DND-41 (cell line): ENCODE results near the gene NR2F1-AS1.

Experiments used
- ATAC-seq: fragments of 200-7000 bp; cut with Tn5 transposase; 3 replicates; pipeline ENCODE4 v1.9.1; 2021; ENCODE audit warnings: low read depth; ENCODE audit not compliant: insufficient read depth
- DNase-seq: peaks from one replicate; pipeline ENCODE4 v3.0.0-alpha.2; 2020
- H2AFZ ChIP-seq: 2 replicates; pipeline ENCODE4 v1.6.0; 2012; ENCODE audit warnings: low read depth, low read length
- H3K27ac ChIP-seq: 2 replicates; pipeline ENCODE4 v1.5.1; 2012; ENCODE audit warnings: low read length, inconsistent platforms
- H3K27me3 ChIP-seq: fragments of 200-600 bp; sonication (generic); 2 replicates; pipeline ENCODE4 v1.6.0; 2012; ENCODE audit warnings: low read length, mild to moderate bottlenecking, inconsistent platforms; ENCODE audit not compliant: insufficient read depth, poor library complexity
- H3K36me3 ChIP-seq: 2 replicates; pipeline ENCODE4 v1.5.1; 2012; ENCODE audit warnings: low read length, inconsistent platforms; ENCODE audit not compliant: insufficient read depth
- H3K4me1 ChIP-seq: 2 replicates; pipeline ENCODE4 v1.5.1; 2012; ENCODE audit warnings: mild to moderate bottlenecking, low read length; ENCODE audit not compliant: insufficient read depth
- H3K4me2 ChIP-seq: 2 replicates; pipeline ENCODE4 v1.6.0; 2012; ENCODE audit warnings: mild to moderate bottlenecking, moderate library complexity, low read length, inconsistent platforms; ENCODE audit not compliant: insufficient read depth
- H3K4me3 ChIP-seq, 2 experiments: fragments of 200-600 bp in 1 of 2; shearing (Covaris generic) in 1 of 2; 2 replicates each; pipeline ENCODE4 v1.5.1; 2012 to 2016; ENCODE audit warnings: inconsistent platforms in 2 of 2, low read length in 2 of 2, mild to moderate bottlenecking in 2 of 2, low read depth in 1 of 2, moderate library complexity in 1 of 2
- H3K79me2 ChIP-seq: 2 replicates; pipeline ENCODE4 v1.6.0; 2012; ENCODE audit warnings: low read length, inconsistent platforms; ENCODE audit not compliant: insufficient read depth
- H3K9ac ChIP-seq: 2 replicates; pipeline ENCODE4 v1.6.0; 2012; ENCODE audit warnings: low read depth, mild to moderate bottlenecking, inconsistent platforms, low read length, moderate library complexity
- H3K9me3 ChIP-seq: 2 replicates; pipeline ENCODE4 v1.5.1; 2012; ENCODE audit warnings: low read length, moderate library complexity, mild to moderate bottlenecking, inconsistent platforms; ENCODE audit not compliant: insufficient read depth, severe bottlenecking
- H4K20me1 ChIP-seq: 2 replicates; pipeline ENCODE4 v1.6.0; 2012; ENCODE audit warnings: low read length; ENCODE audit not compliant: insufficient read depth
- EZH2 ChIP-seq: IDR thresholded peaks from 3 replicates; pipeline ENCODE4 v1.6.1; 2012; ENCODE audit warnings: borderline replicate concordance, low read depth, mild to moderate bottlenecking, moderate library complexity, low read length, inconsistent platforms; ENCODE audit not compliant: severe bottlenecking
- TF ChIP-seq, protein P1 (sequence below): IDR thresholded peaks from 2 replicates; pipeline ENCODE4 v1.5.1; 2012; ENCODE audit warnings: borderline replicate concordance, low read length, moderate library complexity, mild to moderate bottlenecking; ENCODE audit not compliant: poor library complexity, severe bottlenecking; ENCODE audit errors: extremely low read depth

Gene NR2F1-AS1

DNA sequence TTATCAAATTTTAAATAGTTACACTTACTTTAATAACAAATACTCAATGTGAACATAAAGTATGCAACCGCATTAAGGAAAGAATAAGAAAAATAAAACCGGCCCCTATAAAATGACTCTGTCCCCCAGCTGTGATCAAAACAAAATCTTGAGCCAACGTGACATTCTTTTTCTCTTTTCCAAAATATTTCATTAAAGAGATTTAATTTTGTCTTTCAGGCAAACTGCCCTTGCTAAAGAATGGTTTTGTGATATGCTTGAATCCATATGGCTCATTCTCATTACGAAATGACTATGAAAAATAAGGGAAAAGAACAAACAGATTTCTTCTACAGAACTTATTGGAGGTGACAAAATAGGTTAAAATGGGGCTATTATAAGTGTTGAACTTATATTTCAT lies 197.0 kb downstream of the NR2F1-AS1 start:
- Histone ChIP-seq H3K4me1 (no peaks in the 10 kb centered on the region), H3K27me3 (no peaks in the 10 kb centered on the region), H3K36me3 (no peaks in the 10 kb centered on the region), H3K9ac (no peak overlapping the region), H3K4me2 (no peak overlapping the region), H3K27ac (no peak overlapping the region), H3K4me3 (no peak overlapping the region), H3K79me2 (no peaks in the 10 kb centered on the region), H3K9me3 (no peaks in the 10 kb centered on the region), H4K20me1 (no peaks in the 10 kb centered on the region), H2AFZ (no peak overlapping the region)
- TF ChIP-seq, protein P1, sequence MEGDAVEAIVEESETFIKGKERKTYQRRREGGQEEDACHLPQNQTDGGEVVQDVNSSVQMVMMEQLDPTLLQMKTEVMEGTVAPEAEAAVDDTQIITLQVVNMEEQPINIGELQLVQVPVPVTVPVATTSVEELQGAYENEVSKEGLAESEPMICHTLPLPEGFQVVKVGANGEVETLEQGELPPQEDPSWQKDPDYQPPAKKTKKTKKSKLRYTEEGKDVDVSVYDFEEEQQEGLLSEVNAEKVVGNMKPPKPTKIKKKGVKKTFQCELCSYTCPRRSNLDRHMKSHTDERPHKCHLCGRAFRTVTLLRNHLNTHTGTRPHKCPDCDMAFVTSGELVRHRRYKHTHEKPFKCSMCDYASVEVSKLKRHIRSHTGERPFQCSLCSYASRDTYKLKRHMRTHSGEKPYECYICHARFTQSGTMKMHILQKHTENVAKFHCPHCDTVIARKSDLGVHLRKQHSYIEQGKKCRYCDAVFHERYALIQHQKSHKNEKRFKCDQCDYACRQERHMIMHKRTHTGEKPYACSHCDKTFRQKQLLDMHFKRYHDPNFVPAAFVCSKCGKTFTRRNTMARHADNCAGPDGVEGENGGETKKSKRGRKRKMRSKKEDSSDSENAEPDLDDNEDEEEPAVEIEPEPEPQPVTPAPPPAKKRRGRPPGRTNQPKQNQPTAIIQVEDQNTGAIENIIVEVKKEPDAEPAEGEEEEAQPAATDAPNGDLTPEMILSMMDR: no peak
- no peak for TF ChIP-seq EZH2
- DNase-seq: no peak
- no peak for ATAC-seq

DNA sequence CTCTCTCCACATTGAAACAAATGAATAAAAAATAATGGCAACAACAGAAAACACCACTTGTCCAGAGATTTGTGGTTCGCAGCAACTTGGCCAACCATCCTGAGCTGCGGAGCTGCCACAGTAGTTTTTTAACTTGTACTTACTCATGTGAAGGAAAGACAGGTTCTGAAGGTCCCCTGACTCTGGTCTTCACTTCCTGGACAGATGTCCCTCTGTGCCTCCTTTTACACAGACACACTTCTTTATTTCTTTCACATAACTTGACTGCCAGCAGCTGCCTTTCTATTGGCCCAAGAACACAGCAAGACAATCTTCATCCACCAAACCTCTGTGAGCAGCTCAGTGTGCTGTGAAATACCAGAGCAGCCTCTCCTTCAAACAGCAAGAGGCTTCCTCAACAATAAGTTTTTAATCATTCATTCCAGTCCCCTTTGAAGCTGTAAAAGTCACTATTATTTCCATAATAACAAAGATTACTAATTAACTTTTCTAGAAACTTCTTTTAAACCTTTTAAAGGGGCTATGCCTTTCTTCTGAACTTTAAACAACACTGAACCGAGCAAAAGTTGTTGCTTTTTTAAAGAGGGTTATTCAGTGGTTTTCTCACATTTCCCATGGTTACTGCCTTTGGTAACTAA lies 198.7 kb downstream of the NR2F1-AS1 start:
- Histone ChIP-seq H3K9ac (no peak overlapping the region), H3K36me3 (no peaks in the 10 kb centered on the region), H3K9me3 (no peaks in the 10 kb centered on the region), H3K4me2 (no peak overlapping the region), H3K4me3 (no peak overlapping the region), H2AFZ (no peak overlapping the region), H3K27me3 (no peaks in the 10 kb centered on the region), H3K79me2 (no peaks in the 10 kb centered on the region), H4K20me1 (no peaks in the 10 kb centered on the region), H3K27ac (no peak overlapping the region), H3K4me1 (no peaks in the 10 kb centered on the region)
- ATAC-seq: no peak
- DNase-seq: no peak
- TF ChIP-seq, protein P1: no peak
- TF ChIP-seq EZH2: no peak

DNA sequence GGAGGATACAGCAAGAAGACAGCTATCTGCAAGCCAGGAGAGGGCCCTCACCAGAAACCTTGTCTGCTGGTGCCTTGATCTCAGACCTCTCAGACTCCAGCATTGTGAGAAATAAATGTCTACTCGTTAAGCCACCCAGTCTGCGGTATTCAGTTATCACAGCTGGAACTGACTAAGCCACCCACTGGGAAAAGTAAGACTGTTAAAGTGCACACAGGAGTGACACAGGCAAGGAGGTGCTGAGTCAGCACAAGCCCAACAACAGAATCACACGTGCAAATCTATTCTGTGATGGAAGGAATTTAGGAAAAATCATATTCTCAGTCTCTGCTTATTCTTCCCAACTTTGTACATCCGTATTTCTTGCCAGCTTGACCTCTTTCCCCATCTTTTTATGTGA lies 200.0 kb downstream of the NR2F1-AS1 start:
- no peaks in the 10 kb centered on the region for H4K20me1 ChIP-seq
- DNase-seq (no peak), ATAC-seq (no peak)
- H3K4me3 ChIP-seq: no peak overlapping the region
- H3K36me3 ChIP-seq: no peaks in the 10 kb centered on the region
- H3K27ac ChIP-seq: no peak overlapping the region
- no peak for TF ChIP-seq EZH2
- TF ChIP-seq, protein P1: no peak
- no peak overlapping the region for H3K4me2 ChIP-seq
- no peak overlapping the region for H3K9ac ChIP-seq
- H3K27me3 ChIP-seq: no peaks in the 10 kb centered on the region
- H3K79me2 ChIP-seq: no peaks in the 10 kb centered on the region
- no peak overlapping the region for H2AFZ ChIP-seq
- no peaks in the 10 kb centered on the region for H3K9me3 ChIP-seq
- no peaks in the 10 kb centered on the region for H3K4me1 ChIP-seq
